Uterus (tissue), 2 donors: ENCODE measurements around the gene RASA4.
"Not testable (repeated sequence)": the region's sequence is repeated elsewhere in the genome, so short reads cannot be mapped to it uniquely, and the experiment has no call there.

ENCODE experiments used
- CTCF ChIP-seq, 4 experiments: fragments of 200-600 bp in 2 of 4; fragments of 450-650 bp in 2 of 4; sonication (generic) in 2 of 4; IDR thresholded peaks; one replicate each; pipeline ENCODE4 v1.5.1; 2016 to 2019; ENCODE audit warnings: antibody characterized with exemption in 4 of 4, mild to moderate bottlenecking in 2 of 4, moderate library complexity in 1 of 4
- POLR2A ChIP-seq, 2 donors: fragments of 450-650 bp; IDR thresholded peaks; one replicate each; pipeline ENCODE4 v1.6.1; 2016; ENCODE audit warnings: antibody characterized with exemption in 2 of 2, mild to moderate bottlenecking in 1 of 2, moderate library complexity in 1 of 2

GRCh38 chr7:102532127-102532526, 84.4 kb downstream of the RASA4 start:
- TF ChIP-seq CTCF, POLR2A (IDR thresholded peaks at IDR 0.05): not testable (repeated sequence)
